Dedifferentiated amniotic fluid mesenchymal stem cell (primary cell): ENCODE measurements around the gene BTN3A1.
"Not testable (repeated sequence)": the region's sequence is repeated elsewhere in the genome, so short reads cannot be mapped to it uniquely, and the experiment has no call there.

ENCODE experiments used
- DNase-seq: peaks from one replicate; pipeline ENCODE4 v3.0.0-alpha.2; 2016; ENCODE audit errors: extremely low spot score

Gene BTN3A1

GRCh38 chr6:26414281-26414680 is 12.2 kb downstream of the BTN3A1 start:
- no peak for DNase-seq

- DNase-seq = no peak
Measured at GRCh38 chr6:26415036-26415614, 13.1 kb downstream of the BTN3A1 start.

GRCh38 chr6:26415791-26416190 is 13.7 kb downstream of the BTN3A1 start:
- no peak for DNase-seq

- DNase-seq = no peak
Measured at GRCh38 chr6:26416288-26416687, 14.2 kb downstream of the BTN3A1 start.

- DNase-seq = not testable (repeated sequence)
Measured at GRCh38 chr6:26418077-26418476, 16.0 kb downstream of the BTN3A1 start.

- not testable (repeated sequence) for DNase-seq
Measured at GRCh38 chr6:26418795-26419194, 16.7 kb downstream of the BTN3A1 start.

GRCh38 chr6:26420688-26421171 is 18.7 kb downstream of the BTN3A1 start:
- no peak for DNase-seq

- DNase-seq = peak; percentile 99
Measured at GRCh38 chr6:26421259-26422144, 19.4 kb downstream of the BTN3A1 start.

- no peak for DNase-seq
Measured at GRCh38 chr6:26422329-26422728, 20.3 kb downstream of the BTN3A1 start.

- DNase-seq = no peak
Measured at GRCh38 chr6:26426691-26427450, 24.8 kb downstream of the BTN3A1 start.

GRCh38 chr6:26427451-26427809 is 25.4 kb downstream of the BTN3A1 start:
- no peak for DNase-seq

- DNase-seq = no peak
Measured at GRCh38 chr6:26428206-26428605, 26.1 kb downstream of the BTN3A1 start.

GRCh38 chr6:26430787-26431186 is 28.7 kb downstream of the BTN3A1 start:
- no peak for DNase-seq

- no peak for DNase-seq
Measured at GRCh38 chr6:26431258-26432172, 29.4 kb downstream of the BTN3A1 start.

- DNase-seq = no peak
Measured at GRCh38 chr6:26432627-26433201, 30.6 kb downstream of the BTN3A1 start.

- not testable (repeated sequence) for DNase-seq
Measured at GRCh38 chr6:26433680-26434079, 31.6 kb downstream of the BTN3A1 start.

GRCh38 chr6:26436018-26436417 is 33.9 kb downstream of the BTN3A1 start:
- DNase-seq = no peak

GRCh38 chr6:26437550-26437949 is 35.5 kb downstream of the BTN3A1 start:
- DNase-seq = no peak

- no peak for DNase-seq
Measured at GRCh38 chr6:26438000-26438399, 35.9 kb downstream of the BTN3A1 start.

- DNase-seq = no peak
Measured at GRCh38 chr6:26439151-26440125, 37.4 kb downstream of the BTN3A1 start.
